ENCODE results near the gene ZNF521.

The ZNF521 gene

GRCh38 chr18:25335062-25335461 lies 16.9 kb downstream of the ZNF521 start:
- no peak for FAIRE-seq

- FAIRE-seq = no peak
Measured at GRCh38 chr18:25334588-25334987, 17.4 kb downstream of the ZNF521 start.

DNA sequence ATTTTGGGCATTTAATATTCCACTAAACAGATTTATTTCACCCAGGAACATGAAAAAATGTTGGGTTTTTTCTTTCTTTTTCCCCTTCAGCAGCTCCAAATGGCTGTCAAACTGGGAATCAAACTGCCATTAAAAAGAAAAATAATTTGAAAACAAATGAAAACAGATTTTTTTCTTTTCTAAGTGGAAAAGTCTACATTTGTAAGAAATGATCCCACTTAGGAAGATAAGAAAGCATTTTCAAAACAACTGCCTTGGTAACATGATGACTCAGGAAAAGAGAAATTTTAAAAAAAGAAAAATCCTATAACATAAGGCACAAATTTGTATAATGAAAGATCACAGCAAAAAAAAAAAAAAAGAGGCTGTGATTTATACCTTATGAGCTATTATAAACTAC lies 20.0 kb downstream of the ZNF521 start:
- FAIRE-seq = no peak

- FAIRE-seq = no peak
Measured at GRCh38 chr18:25329783-25330182, 22.2 kb downstream of the ZNF521 start.

- FAIRE-seq = no peak
Measured at GRCh38 chr18:25327584-25327983, 24.4 kb downstream of the ZNF521 start.

DNA sequence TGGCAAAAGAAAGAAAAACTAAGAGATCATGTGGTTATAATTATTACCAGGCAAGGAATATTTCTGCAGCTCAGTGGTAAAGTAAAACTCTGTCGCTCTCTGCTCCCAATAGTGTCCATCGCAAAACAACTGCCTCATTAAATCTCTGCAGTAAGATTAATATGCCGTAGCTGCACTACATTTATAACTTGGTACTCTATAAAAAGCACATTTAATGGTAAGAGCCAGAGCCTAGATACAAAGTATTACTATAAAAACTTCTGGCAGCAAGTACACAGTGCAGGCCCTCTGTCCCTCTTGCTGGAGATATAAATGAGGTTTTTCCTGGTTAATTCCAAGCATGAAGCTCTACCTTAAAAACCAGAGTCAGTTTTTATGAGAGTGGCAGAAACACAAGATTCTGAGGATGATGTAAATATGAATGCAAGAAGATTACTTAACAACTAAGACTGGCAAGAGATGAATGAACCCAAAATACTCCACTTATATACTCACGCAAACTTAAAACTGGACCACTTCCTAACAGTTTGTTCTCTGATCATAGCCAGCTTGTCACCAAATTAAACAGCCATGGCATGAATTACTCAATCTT lies 25.5 kb downstream of the ZNF521 start:
- no peak for FAIRE-seq

DNA sequence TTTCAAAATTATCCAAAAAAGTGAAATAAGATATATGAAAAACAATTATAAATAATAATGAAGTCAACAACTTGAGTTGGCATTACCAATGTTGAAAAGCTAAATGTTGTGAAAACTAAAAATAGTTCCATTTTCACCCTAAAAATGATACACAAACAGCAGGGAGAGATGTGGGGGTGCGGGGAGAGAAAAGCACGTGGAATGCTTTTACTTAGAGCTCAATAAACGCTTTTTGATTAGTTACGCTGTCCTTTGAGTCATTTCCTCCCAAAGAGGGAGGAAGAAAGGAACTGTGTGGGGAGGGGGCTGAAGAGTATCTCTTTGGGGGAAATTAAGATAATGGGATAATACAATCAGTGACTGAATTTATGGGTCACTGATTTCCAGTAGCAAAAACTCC lies 29.2 kb downstream of the ZNF521 start:
- FAIRE-seq = no peak

DNA sequence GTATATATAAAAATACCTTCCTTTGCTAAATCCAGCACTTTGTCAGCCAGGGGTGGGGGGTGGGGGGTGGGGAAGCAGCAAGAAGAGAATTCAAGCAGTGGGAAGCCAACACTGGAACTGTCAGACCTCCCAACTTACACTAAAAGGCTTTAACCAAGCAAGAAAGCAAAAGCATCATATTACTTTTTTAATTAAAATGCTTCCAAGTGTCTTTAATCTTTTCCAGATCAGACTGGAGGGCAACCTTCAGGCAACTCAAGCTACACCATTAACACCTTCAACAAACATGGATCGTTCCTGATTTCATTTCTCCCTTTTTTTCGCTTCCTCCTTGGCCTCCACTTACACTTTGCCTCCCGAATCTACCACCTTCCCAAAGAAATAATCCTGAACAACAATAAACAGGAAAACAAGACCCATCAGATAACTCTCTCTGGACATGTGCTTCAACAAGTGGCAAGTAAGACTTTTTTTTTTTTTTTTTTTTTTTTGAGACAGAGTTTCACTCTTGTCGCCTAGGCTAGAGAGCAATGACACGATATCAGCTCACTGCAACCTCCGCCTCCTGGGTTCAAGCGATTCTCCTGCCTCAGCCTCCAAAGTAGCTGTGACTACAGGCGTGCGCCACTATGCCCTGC lies 35.5 kb downstream of the ZNF521 start:
- no peak for FAIRE-seq

GRCh38 chr18:25314838-25315190 lies 37.2 kb downstream of the ZNF521 start:
- no peak for FAIRE-seq

- no peak for FAIRE-seq
Measured at GRCh38 chr18:25314151-25314837, 37.7 kb downstream of the ZNF521 start.

GRCh38 chr18:25313268-25313667 lies 38.7 kb downstream of the ZNF521 start:
- FAIRE-seq = no peak

DNA sequence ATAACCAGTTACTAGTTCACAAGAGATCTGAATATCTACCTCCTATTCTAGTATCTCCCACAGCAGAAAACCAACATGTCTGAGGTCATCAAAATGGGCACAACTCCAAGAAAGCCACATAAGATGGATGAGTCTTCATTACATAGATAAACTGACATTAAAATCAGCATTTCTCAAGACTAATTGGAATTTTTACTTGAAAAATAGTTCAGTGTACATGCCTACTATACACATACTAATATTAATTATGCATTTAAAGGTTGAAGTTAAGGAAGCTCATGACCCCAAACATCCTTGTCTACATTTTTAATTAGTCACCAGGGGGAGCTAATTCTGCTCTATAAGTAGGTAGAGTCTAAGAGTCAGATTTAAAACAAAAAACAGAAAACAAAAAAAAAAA lies 41.9 kb downstream of the ZNF521 start:
- no peak for FAIRE-seq

GRCh38 chr18:25308381-25308780 lies 43.6 kb downstream of the ZNF521 start:
- FAIRE-seq = no peak

GRCh38 chr18:25307192-25307591 lies 44.8 kb downstream of the ZNF521 start:
- no peak for FAIRE-seq

GRCh38 chr18:25306671-25307070 lies 45.3 kb downstream of the ZNF521 start:
- no peak for FAIRE-seq

GRCh38 chr18:25305584-25305983 lies 46.4 kb downstream of the ZNF521 start:
- FAIRE-seq = no peak

- FAIRE-seq = no peak
Measured at GRCh38 chr18:25300492-25300891, 51.5 kb downstream of the ZNF521 start.

GRCh38 chr18:25299426-25300300 lies 52.3 kb downstream of the ZNF521 start:
- FAIRE-seq = no peak

- no peak for FAIRE-seq
Measured at GRCh38 chr18:25298853-25299274, 53.1 kb downstream of the ZNF521 start.

GRCh38 chr18:25295624-25296138 lies 56.3 kb downstream of the ZNF521 start:
- peak; percentile 38 for FAIRE-seq

- FAIRE-seq = no peak
Measured at GRCh38 chr18:25291150-25291549, 60.8 kb downstream of the ZNF521 start.

DNA sequence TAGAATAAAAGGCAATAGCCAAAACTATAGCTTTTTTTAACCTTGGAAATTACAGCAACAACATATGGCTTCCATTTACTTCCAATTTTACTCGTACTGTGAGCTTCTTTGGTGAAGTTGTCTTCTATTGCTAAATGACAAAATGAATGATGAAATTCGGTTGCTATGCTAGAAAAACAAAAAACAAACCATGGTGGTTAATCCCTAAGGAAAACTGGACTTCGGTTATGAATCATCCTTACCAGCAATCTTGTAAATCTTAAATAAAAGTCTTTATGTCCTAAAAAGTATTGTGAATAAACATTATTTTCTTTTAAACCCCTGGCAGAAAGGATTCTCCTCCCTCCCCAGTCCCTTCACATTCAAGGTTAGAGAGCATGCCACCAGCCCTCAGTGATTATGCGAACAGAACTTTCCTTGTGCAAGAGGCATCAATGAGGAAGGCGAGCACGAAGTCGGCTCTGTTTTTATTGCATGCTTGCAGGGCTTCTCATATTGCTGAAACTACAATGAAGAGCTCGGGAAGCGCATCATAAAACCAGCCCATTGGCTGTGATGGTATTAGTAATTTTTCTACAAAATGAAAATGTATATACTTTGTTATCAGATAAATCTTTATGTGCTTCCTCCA lies 62.9 kb downstream of the ZNF521 start:
- FAIRE-seq = no peak
